ENCODE data around the gene FAM114A1. TPM values are rescaled to one million over a fixed set of nuclear protein-coding genes. Genes with fewer than 3 reads are reported as not detected.

The FAM114A1 gene
- total and polyA plus RNA-seq, 4 donors = 22.1 to 108 (median 53.9) TPM

GRCh38 chr4:38920186-38920585 is 52.6 kb downstream of the FAM114A1 start:
- no peak for DNase-seq (ENCODE audit: low spot score)
- WGBS = 99% methylated on average over 2 of the region's 2 CpGs
- TF ChIP-seq TAF1 (conservative IDR thresholded peaks at IDR 0.05) = no peak
- H3K9ac ChIP-seq (ENCODE audit: low read depth in 1 of 2, low read length in 2 of 2) = no peak overlapping the region
- no peaks in the 10 kb centered on the region for H3K4me1 ChIP-seq (ENCODE audit: control insufficient read depth in 4 of 4, insufficient read depth in 4 of 4, low read length in 3 of 4)
- no peak overlapping the region for H3K4me3 ChIP-seq (ENCODE audit: low read depth in 1 of 3, low read length in 3 of 3)
- no peaks in the 10 kb centered on the region for H3K9me3 ChIP-seq (ENCODE audit: control insufficient read depth in 4 of 4, low read length in 3 of 4)
- H3K36me3 ChIP-seq (ENCODE audit: control insufficient read depth in 4 of 4, insufficient read depth in 3 of 4, low read depth in 1 of 4, low read length in 3 of 4) = peaks cover 11 to 57% (median 43%) of the 10 kb centered on the region in 4 donors
- no peak overlapping the region for H3K27ac ChIP-seq (ENCODE audit: low read depth in 1 of 2, low read length in 2 of 2)
- no peaks in the 10 kb centered on the region for H3K27me3 ChIP-seq (ENCODE audit: control insufficient read depth in 4 of 4, insufficient read depth in 4 of 4, low read length in 3 of 4)

GRCh38 chr4:38920677-38921076 is 53.1 kb downstream of the FAM114A1 start:
- Histone ChIP-seq H3K27ac (ENCODE audit: low read depth in 1 of 2, low read length in 2 of 2) (no peak overlapping the region), H3K4me3 (ENCODE audit: low read depth in 1 of 3, low read length in 3 of 3) (no peak overlapping the region), H3K27me3 (ENCODE audit: control insufficient read depth in 4 of 4, insufficient read depth in 4 of 4, low read length in 3 of 4) (no peaks in the 10 kb centered on the region), H3K9me3 (ENCODE audit: control insufficient read depth in 4 of 4, low read length in 3 of 4) (no peaks in the 10 kb centered on the region), H3K4me1 (ENCODE audit: control insufficient read depth in 4 of 4, insufficient read depth in 4 of 4, low read length in 3 of 4) (no peaks in the 10 kb centered on the region), H3K9ac (ENCODE audit: low read depth in 1 of 2, low read length in 2 of 2) (no peak overlapping the region), H3K36me3 (ENCODE audit: control insufficient read depth in 4 of 4, insufficient read depth in 3 of 4, low read depth in 1 of 4, low read length in 3 of 4) (peaks cover 11 to 55% (median 39%) of the 10 kb centered on the region in 4 donors)
- TF ChIP-seq ATF3 (IDR thresholded peaks at IDR 0.05) (no peak), RXRA (IDR thresholded peaks at IDR 0.05) (no peak), GABPA (IDR thresholded peaks at IDR 0.05 in 1 of 2, conservative IDR thresholded peaks at IDR 0.05 in 1 of 2) (no peak), TAF1 (conservative IDR thresholded peaks at IDR 0.05) (no peak), YY1 (IDR thresholded peaks at IDR 0.05) (no peak), FOXA1 (IDR thresholded peaks at IDR 0.05) (no peak), ZBTB33 (IDR thresholded peaks at IDR 0.05) (no peak), NR2F2 (IDR thresholded peaks at IDR 0.05) (no peak), EGR1 (IDR thresholded peaks at IDR 0.05; ENCODE audit: low read depth in 2 of 2) (no peak)
- DNase-seq (ENCODE audit: low spot score) = no peak
- WGBS = 84% methylated on average over 6 of the region's 6 CpGs

GRCh38 chr4:38921151-38921550 is 53.5 kb downstream of the FAM114A1 start:
- 94% methylated on average over 3 of the region's 3 CpGs for WGBS
- Histone ChIP-seq H3K9me3 (ENCODE audit: control insufficient read depth in 4 of 4, low read length in 3 of 4) (no peaks in the 10 kb centered on the region), H3K4me3 (ENCODE audit: low read depth in 1 of 3, low read length in 3 of 3) (no peak overlapping the region), H3K4me1 (ENCODE audit: control insufficient read depth in 4 of 4, insufficient read depth in 4 of 4, low read length in 3 of 4) (no peaks in the 10 kb centered on the region), H3K9ac (ENCODE audit: low read depth in 1 of 2, low read length in 2 of 2) (no peak overlapping the region), H3K36me3 (ENCODE audit: control insufficient read depth in 4 of 4, insufficient read depth in 3 of 4, low read depth in 1 of 4, low read length in 3 of 4) (peaks cover 14 to 53% (median 36%) of the 10 kb centered on the region in 4 donors), H3K27me3 (ENCODE audit: control insufficient read depth in 4 of 4, insufficient read depth in 4 of 4, low read length in 3 of 4) (no peaks in the 10 kb centered on the region), H3K27ac (ENCODE audit: low read depth in 1 of 2, low read length in 2 of 2) (no peak overlapping the region)
- DNase-seq (ENCODE audit: low spot score) = no peak
- no peak for TF ChIP-seq REST (IDR thresholded peaks at IDR 0.05)
- no peak for TF ChIP-seq RAD21 (IDR thresholded peaks at IDR 0.05)
- TF ChIP-seq HNF4A (conservative IDR thresholded peaks at IDR 0.05) = no peak
- TF ChIP-seq RXRA (IDR thresholded peaks at IDR 0.05) = no peak
- TF ChIP-seq EGR1 (IDR thresholded peaks at IDR 0.05; ENCODE audit: low read depth in 2 of 2) = no peak
- no peak for TF ChIP-seq MAX (IDR thresholded peaks at IDR 0.05)
- no peak for TF ChIP-seq CTCF (IDR thresholded peaks at IDR 0.05; ENCODE audit: low read depth, low read length, missing input control)
- no peak for TF ChIP-seq JUND (IDR thresholded peaks at IDR 0.05)
- no peak for TF ChIP-seq TAF1 (conservative IDR thresholded peaks at IDR 0.05)
- TF ChIP-seq FOXA1 (IDR thresholded peaks at IDR 0.05) = no peak
- no peak for TF ChIP-seq SP1 (IDR thresholded peaks at IDR 0.05)
- TF ChIP-seq YY1 (IDR thresholded peaks at IDR 0.05) = no peak
- TF ChIP-seq GABPA (IDR thresholded peaks at IDR 0.05 in 1 of 2, conservative IDR thresholded peaks at IDR 0.05 in 1 of 2) = no peak
- TF ChIP-seq NR2F2 (IDR thresholded peaks at IDR 0.05) = no peak
- TF ChIP-seq ATF3 (IDR thresholded peaks at IDR 0.05) = no peak
- no peak for TF ChIP-seq HNF4G (IDR thresholded peaks at IDR 0.05)
- TF ChIP-seq ZBTB33 (IDR thresholded peaks at IDR 0.05) = no peak
- no peak for TF ChIP-seq FOXA2 (IDR thresholded peaks at IDR 0.05)

Measured in liver (tissue), 9 donors.